Stomach (tissue), 4 donors: Measurements from ENCODE around the gene RNF220.

Source experiments
- POLR2A ChIP-seq, 4 donors: fragments of 450-650 bp; IDR thresholded peaks; one replicate each; pipeline ENCODE4 v1.6.1; 2016; ENCODE audit warnings: antibody characterized with exemption in 4 of 4, control low read depth in 2 of 4, mild to moderate bottlenecking in 1 of 4, moderate library complexity in 1 of 4
- POLR2AphosphoS5 ChIP-seq, 3 donors: sonication (generic); formaldehyde crosslinking; IDR thresholded peaks; one replicate each; pipeline ENCODE4 v1.6.1; 2016; ENCODE audit warnings: antibody characterized with exemption in 3 of 3
- TF ChIP-seq, protein P1 (sequence below), 7 experiments: fragments of 450-650 bp in 4 of 7; fragments of 200-600 bp in 3 of 7; sonication (generic) in 3 of 7; IDR thresholded peaks; one replicate each; pipeline ENCODE4 v1.5.1; 2016 to 2019; ENCODE audit warnings: antibody characterized with exemption in 7 of 7, control low read depth in 2 of 7, mild to moderate bottlenecking in 1 of 7

DNA sequence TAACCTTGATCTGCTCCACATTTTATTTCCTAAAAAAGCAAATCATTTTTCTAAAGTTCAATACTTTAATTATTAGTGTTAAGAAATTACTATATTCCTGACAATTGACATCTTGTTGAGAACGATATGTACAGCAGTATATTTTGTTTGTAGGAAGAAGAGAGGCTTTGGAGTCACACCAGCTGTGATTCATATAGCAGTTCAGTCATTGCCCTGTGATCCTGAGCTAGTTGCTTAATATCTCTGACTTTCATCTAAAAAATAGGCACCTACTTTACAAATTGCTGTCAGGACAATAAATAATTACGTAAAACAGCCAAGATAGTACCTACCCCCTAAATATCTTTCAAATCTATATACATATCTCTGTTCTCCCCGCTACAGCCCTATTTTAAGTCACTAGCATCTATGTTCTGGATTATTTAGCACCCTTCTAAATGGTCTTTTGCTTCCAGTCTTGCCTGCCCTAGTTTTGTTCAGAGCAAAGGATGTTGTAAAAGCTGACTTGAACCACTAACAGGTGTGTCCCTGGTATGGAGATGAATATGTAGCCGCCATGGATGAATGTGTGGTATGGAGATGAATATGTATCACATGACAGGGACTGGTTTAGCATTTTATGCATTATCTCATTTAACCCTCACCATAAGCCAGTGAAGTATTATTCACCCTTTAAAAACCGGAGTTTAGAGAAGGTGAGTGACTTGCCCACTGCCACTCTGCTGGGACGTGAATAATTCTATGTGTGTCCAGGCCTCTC is 42.2 kb downstream of the RNF220 start:
- TF ChIP-seq, protein P1, sequence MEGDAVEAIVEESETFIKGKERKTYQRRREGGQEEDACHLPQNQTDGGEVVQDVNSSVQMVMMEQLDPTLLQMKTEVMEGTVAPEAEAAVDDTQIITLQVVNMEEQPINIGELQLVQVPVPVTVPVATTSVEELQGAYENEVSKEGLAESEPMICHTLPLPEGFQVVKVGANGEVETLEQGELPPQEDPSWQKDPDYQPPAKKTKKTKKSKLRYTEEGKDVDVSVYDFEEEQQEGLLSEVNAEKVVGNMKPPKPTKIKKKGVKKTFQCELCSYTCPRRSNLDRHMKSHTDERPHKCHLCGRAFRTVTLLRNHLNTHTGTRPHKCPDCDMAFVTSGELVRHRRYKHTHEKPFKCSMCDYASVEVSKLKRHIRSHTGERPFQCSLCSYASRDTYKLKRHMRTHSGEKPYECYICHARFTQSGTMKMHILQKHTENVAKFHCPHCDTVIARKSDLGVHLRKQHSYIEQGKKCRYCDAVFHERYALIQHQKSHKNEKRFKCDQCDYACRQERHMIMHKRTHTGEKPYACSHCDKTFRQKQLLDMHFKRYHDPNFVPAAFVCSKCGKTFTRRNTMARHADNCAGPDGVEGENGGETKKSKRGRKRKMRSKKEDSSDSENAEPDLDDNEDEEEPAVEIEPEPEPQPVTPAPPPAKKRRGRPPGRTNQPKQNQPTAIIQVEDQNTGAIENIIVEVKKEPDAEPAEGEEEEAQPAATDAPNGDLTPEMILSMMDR (IDR thresholded peaks at IDR 0.05) = no peak
- no peak for TF ChIP-seq POLR2A (IDR thresholded peaks at IDR 0.05)
- TF ChIP-seq POLR2AphosphoS5 (IDR thresholded peaks at IDR 0.05) = no peak
